ENCODE data around the gene SETBP1.

Gene SETBP1

GRCh38 chr18:44878335-44878734, 197.6 kb downstream of the SETBP1 start:
- no peak overlapping the region for H2BK12ac ChIP-seq (ENCODE audit: low read length)
- H4K91ac ChIP-seq (ENCODE audit: low read depth, low read length, poor library complexity): no peak overlapping the region
- no peak overlapping the region for H3K18ac ChIP-seq (ENCODE audit: low read length)
- no peak overlapping the region for H3K14ac ChIP-seq (ENCODE audit: low read length)
- H3K79me1 ChIP-seq (ENCODE audit: low read depth, low read length): no peaks in the 10 kb centered on the region
- H2AK5ac ChIP-seq (ENCODE audit: low read depth, low read length): no peak overlapping the region
- peaks cover 0 to 3% of the 10 kb centered on the region in 2 donors for H3K36me3 ChIP-seq (replicated peaks in 1 of 2; ENCODE audit: control insufficient read depth in 2 of 2, insufficient read depth in 2 of 2, low read length in 2 of 2)
- peaks cover 0 to 6% of the 10 kb centered on the region in 2 donors for H3K4me1 ChIP-seq (ENCODE audit: control insufficient read depth in 2 of 2, insufficient read depth in 1 of 2, low read depth in 1 of 2, low read length in 2 of 2)
- no peak overlapping the region for H2BK5ac ChIP-seq (ENCODE audit: low read length)
- H2BK15ac ChIP-seq (ENCODE audit: low read length): no peak overlapping the region
- peaks cover 0 to 2% (median 0%) of the 10 kb centered on the region in 3 experiments for H3K27me3 ChIP-seq (ENCODE audit: control insufficient read depth in 3 of 3, insufficient read depth in 3 of 3, low read depth in 1 of 3, low read length in 3 of 3)
- no peaks in the 10 kb centered on the region for H3K9me3 ChIP-seq (replicated peaks in 1 of 2; ENCODE audit: control insufficient read depth in 2 of 2, insufficient read depth in 1 of 2, low read depth in 1 of 2, low read length in 2 of 2)
- no peak overlapping the region for H3K4ac ChIP-seq (ENCODE audit: low read length)
- no peak overlapping the region for H3K4me2 ChIP-seq (ENCODE audit: insufficient read depth, low read length, poor library complexity, severe bottlenecking)
- H3K27ac ChIP-seq (replicated peaks; ENCODE audit: low read length): no peak overlapping the region
- no peak overlapping the region for H2BK120ac ChIP-seq (ENCODE audit: low read depth, low read length)
- H2AFZ ChIP-seq (ENCODE audit: low read length): no peak overlapping the region
- no peak for DNase-seq (ENCODE audit: low spot score)
- no peak overlapping the region for H3K9ac ChIP-seq (ENCODE audit: low read depth, low read length, poor library complexity)
- no peak overlapping the region for H3K23ac ChIP-seq (ENCODE audit: low read depth, low read length, poor library complexity)
- no peak overlapping the region for H3K4me3 ChIP-seq (ENCODE audit: low read length in 2 of 2)
- H4K8ac ChIP-seq (ENCODE audit: low read depth, low read length): no peak overlapping the region

GRCh38 chr18:44880170-44880569, 199.5 kb downstream of the SETBP1 start:
- Histone ChIP-seq H3K4me2 (ENCODE audit: insufficient read depth, low read length, poor library complexity, severe bottlenecking) (no peak overlapping the region), H3K79me1 (ENCODE audit: low read depth, low read length) (no peaks in the 10 kb centered on the region), H2AK5ac (ENCODE audit: low read depth, low read length) (no peak overlapping the region), H2BK15ac (ENCODE audit: low read length) (no peak overlapping the region), H3K14ac (ENCODE audit: low read length) (no peak overlapping the region), H2BK120ac (ENCODE audit: low read depth, low read length) (no peak overlapping the region), H4K91ac (ENCODE audit: low read depth, low read length, poor library complexity) (no peak overlapping the region), H3K27ac (replicated peaks; ENCODE audit: low read length) (no peak overlapping the region), H3K9me3 (replicated peaks in 1 of 2; ENCODE audit: control insufficient read depth in 2 of 2, insufficient read depth in 1 of 2, low read depth in 1 of 2, low read length in 2 of 2) (no peaks in the 10 kb centered on the region), H4K8ac (ENCODE audit: low read depth, low read length) (no peak overlapping the region), H3K4me3 (ENCODE audit: low read length in 2 of 2) (no peak overlapping the region), H3K36me3 (replicated peaks in 1 of 2; ENCODE audit: control insufficient read depth in 2 of 2, insufficient read depth in 2 of 2, low read length in 2 of 2) (peaks cover 0 to 3% of the 10 kb centered on the region in 2 donors), H2BK5ac (ENCODE audit: low read length) (no peak overlapping the region), H2BK12ac (ENCODE audit: low read length) (no peak overlapping the region), H2AFZ (ENCODE audit: low read length) (no peak overlapping the region), H3K18ac (ENCODE audit: low read length) (no peak overlapping the region), H3K27me3 (ENCODE audit: control insufficient read depth in 3 of 3, insufficient read depth in 3 of 3, low read depth in 1 of 3, low read length in 3 of 3) (no peaks in the 10 kb centered on the region), H3K4ac (ENCODE audit: low read length) (no peak overlapping the region), H3K4me1 (ENCODE audit: control insufficient read depth in 2 of 2, insufficient read depth in 1 of 2, low read depth in 1 of 2, low read length in 2 of 2) (peaks cover 0 to 6% of the 10 kb centered on the region in 2 donors), H3K23ac (ENCODE audit: low read depth, low read length, poor library complexity) (no peak overlapping the region), H3K9ac (ENCODE audit: low read depth, low read length, poor library complexity) (no peak overlapping the region)
- no peak for DNase-seq (ENCODE audit: low spot score)
- WGBS, 2 donors (ENCODE audit: extremely low coverage in 2 of 2, insufficient read length in 2 of 2, insufficient replicate concordance in 1 of 2): no CpG with 5 or more reads among the region's 5 CpGs

GRCh38 chr18:44881461-44882162, 200.9 kb downstream of the SETBP1 start:
- Histone ChIP-seq H3K27me3 (ENCODE audit: control insufficient read depth in 3 of 3, insufficient read depth in 3 of 3, low read depth in 1 of 3, low read length in 3 of 3) (no peaks in the 10 kb centered on the region), H3K9ac (ENCODE audit: low read depth, low read length, poor library complexity) (no peak overlapping the region), H3K4me3 (ENCODE audit: low read length in 2 of 2) (no peak overlapping the region), H3K79me1 (ENCODE audit: low read depth, low read length) (no peaks in the 10 kb centered on the region), H2BK5ac (ENCODE audit: low read length) (no peak overlapping the region), H3K14ac (ENCODE audit: low read length) (no peak overlapping the region), H3K9me3 (replicated peaks in 1 of 2; ENCODE audit: control insufficient read depth in 2 of 2, insufficient read depth in 1 of 2, low read depth in 1 of 2, low read length in 2 of 2) (no peaks in the 10 kb centered on the region), H3K23ac (ENCODE audit: low read depth, low read length, poor library complexity) (no peak overlapping the region), H3K4ac (ENCODE audit: low read length) (no peak overlapping the region), H3K27ac (replicated peaks; ENCODE audit: low read length) (no peak overlapping the region), H4K91ac (ENCODE audit: low read depth, low read length, poor library complexity) (no peak overlapping the region), H2BK15ac (ENCODE audit: low read length) (no peak overlapping the region), H4K8ac (ENCODE audit: low read depth, low read length) (no peak overlapping the region), H2BK12ac (ENCODE audit: low read length) (no peak overlapping the region), H3K4me2 (ENCODE audit: insufficient read depth, low read length, poor library complexity, severe bottlenecking) (no peak overlapping the region), H3K36me3 (replicated peaks in 1 of 2; ENCODE audit: control insufficient read depth in 2 of 2, insufficient read depth in 2 of 2, low read length in 2 of 2) (no peaks in the 10 kb centered on the region), H2AK5ac (ENCODE audit: low read depth, low read length) (no peak overlapping the region), H3K18ac (ENCODE audit: low read length) (no peak overlapping the region), H2AFZ (ENCODE audit: low read length) (no peak overlapping the region), H3K4me1 (ENCODE audit: control insufficient read depth in 2 of 2, insufficient read depth in 1 of 2, low read depth in 1 of 2, low read length in 2 of 2) (peaks cover 0 to 6% of the 10 kb centered on the region in 2 donors), H2BK120ac (ENCODE audit: low read depth, low read length) (no peak overlapping the region)
- no CpG with 5 or more reads among the region's 9 CpGs for WGBS, 2 donors (ENCODE audit: extremely low coverage in 2 of 2, insufficient read length in 2 of 2, insufficient replicate concordance in 1 of 2)
- no peak for DNase-seq (ENCODE audit: low spot score)

- H3K4ac ChIP-seq (ENCODE audit: low read length): no peak overlapping the region
- no peak overlapping the region for H3K23ac ChIP-seq (ENCODE audit: low read depth, low read length, poor library complexity)
- H3K9ac ChIP-seq (ENCODE audit: low read depth, low read length, poor library complexity): no peak overlapping the region
- no peak overlapping the region for H2AK5ac ChIP-seq (ENCODE audit: low read depth, low read length)
- peaks cover 0 to 6% of the 10 kb centered on the region in 2 donors for H3K4me1 ChIP-seq (ENCODE audit: control insufficient read depth in 2 of 2, insufficient read depth in 1 of 2, low read depth in 1 of 2, low read length in 2 of 2)
- DNase-seq (ENCODE audit: low spot score): no peak
- H2BK120ac ChIP-seq (ENCODE audit: low read depth, low read length): no peak overlapping the region
- H3K27me3 ChIP-seq (ENCODE audit: control insufficient read depth in 3 of 3, insufficient read depth in 3 of 3, low read depth in 1 of 3, low read length in 3 of 3): no peaks in the 10 kb centered on the region
- no peak overlapping the region for H3K14ac ChIP-seq (ENCODE audit: low read length)
- H3K9me3 ChIP-seq (replicated peaks in 1 of 2; ENCODE audit: control insufficient read depth in 2 of 2, insufficient read depth in 1 of 2, low read depth in 1 of 2, low read length in 2 of 2): no peaks in the 10 kb centered on the region
- H4K8ac ChIP-seq (ENCODE audit: low read depth, low read length): no peak overlapping the region
- no peak overlapping the region for H3K4me3 ChIP-seq (ENCODE audit: low read length in 2 of 2)
- H3K4me2 ChIP-seq (ENCODE audit: insufficient read depth, low read length, poor library complexity, severe bottlenecking): no peak overlapping the region
- H3K27ac ChIP-seq (replicated peaks; ENCODE audit: low read length): no peak overlapping the region
- H3K36me3 ChIP-seq (replicated peaks in 1 of 2; ENCODE audit: control insufficient read depth in 2 of 2, insufficient read depth in 2 of 2, low read length in 2 of 2): no peaks in the 10 kb centered on the region
- H2AFZ ChIP-seq (ENCODE audit: low read length): no peak overlapping the region
- no peak overlapping the region for H2BK12ac ChIP-seq (ENCODE audit: low read length)
- no peak overlapping the region for H3K18ac ChIP-seq (ENCODE audit: low read length)
- no peak overlapping the region for H4K91ac ChIP-seq (ENCODE audit: low read depth, low read length, poor library complexity)
- H2BK5ac ChIP-seq (ENCODE audit: low read length): no peak overlapping the region
- WGBS, 2 donors (ENCODE audit: extremely low coverage in 2 of 2, insufficient read length in 2 of 2, insufficient replicate concordance in 1 of 2): no CpG with 5 or more reads among the region's 6 CpGs
- no peak overlapping the region for H2BK15ac ChIP-seq (ENCODE audit: low read length)
- H3K79me1 ChIP-seq (ENCODE audit: low read depth, low read length): no peaks in the 10 kb centered on the region
Measured at GRCh38 chr18:44882163-44882868, 201.6 kb downstream of the SETBP1 start.

All from neuronal stem cell (in vitro differentiated cells).